Upper lobe of left lung (tissue), 4 donors: ENCODE data around the gene ACP2.

Experiments
- POLR2A ChIP-seq, 4 donors: fragments of 450-650 bp; IDR thresholded peaks; one replicate each; pipeline ENCODE4 v1.5.1; 2016 to 2017; ENCODE audit warnings: antibody characterized with exemption in 4 of 4, mild to moderate bottlenecking in 2 of 4
- POLR2AphosphoS5 ChIP-seq, 2 donors: sonication (generic); formaldehyde crosslinking; IDR thresholded peaks; one replicate each; pipeline ENCODE4 v1.5.1; 2017; ENCODE audit warnings: antibody characterized with exemption in 2 of 2
- TF ChIP-seq, protein P1 (sequence below), 6 experiments: fragments of 450-650 bp in 4 of 6; fragments of 200-600 bp in 2 of 6; sonication (generic) in 2 of 6; IDR thresholded peaks; one replicate each; pipeline ENCODE4 v1.5.1; 2016 to 2019; ENCODE audit warnings: antibody characterized with exemption in 6 of 6

- TF ChIP-seq POLR2A (IDR thresholded peaks at IDR 0.05) (no peak), POLR2AphosphoS5 (IDR thresholded peaks at IDR 0.05) (no peak)
- TF ChIP-seq, protein P1, sequence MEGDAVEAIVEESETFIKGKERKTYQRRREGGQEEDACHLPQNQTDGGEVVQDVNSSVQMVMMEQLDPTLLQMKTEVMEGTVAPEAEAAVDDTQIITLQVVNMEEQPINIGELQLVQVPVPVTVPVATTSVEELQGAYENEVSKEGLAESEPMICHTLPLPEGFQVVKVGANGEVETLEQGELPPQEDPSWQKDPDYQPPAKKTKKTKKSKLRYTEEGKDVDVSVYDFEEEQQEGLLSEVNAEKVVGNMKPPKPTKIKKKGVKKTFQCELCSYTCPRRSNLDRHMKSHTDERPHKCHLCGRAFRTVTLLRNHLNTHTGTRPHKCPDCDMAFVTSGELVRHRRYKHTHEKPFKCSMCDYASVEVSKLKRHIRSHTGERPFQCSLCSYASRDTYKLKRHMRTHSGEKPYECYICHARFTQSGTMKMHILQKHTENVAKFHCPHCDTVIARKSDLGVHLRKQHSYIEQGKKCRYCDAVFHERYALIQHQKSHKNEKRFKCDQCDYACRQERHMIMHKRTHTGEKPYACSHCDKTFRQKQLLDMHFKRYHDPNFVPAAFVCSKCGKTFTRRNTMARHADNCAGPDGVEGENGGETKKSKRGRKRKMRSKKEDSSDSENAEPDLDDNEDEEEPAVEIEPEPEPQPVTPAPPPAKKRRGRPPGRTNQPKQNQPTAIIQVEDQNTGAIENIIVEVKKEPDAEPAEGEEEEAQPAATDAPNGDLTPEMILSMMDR (IDR thresholded peaks at IDR 0.05), result no peak
Observed at GRCh38 chr11:47282462-47282861, 33.8 kb upstream of the ACP2 start.
